Stimulated activated CD4-positive, alpha-beta T cell treated with anti-CD3 and anti-CD28 coated beads, Interleukin-15, amount 100 ng/mL, for 48 hours (primary cell): ENCODE results near the gene RXRA.
A peak's percentile ranks its signal among the peaks of the same experiment; 100 is the strongest.

Source experiments
- DNase-seq, 2 donors: peaks; one replicate each; pipeline ENCODE4 v3.0.0-alpha.2; 2020; ENCODE audit warnings: low read depth in 2 of 2

The RXRA gene

DNA sequence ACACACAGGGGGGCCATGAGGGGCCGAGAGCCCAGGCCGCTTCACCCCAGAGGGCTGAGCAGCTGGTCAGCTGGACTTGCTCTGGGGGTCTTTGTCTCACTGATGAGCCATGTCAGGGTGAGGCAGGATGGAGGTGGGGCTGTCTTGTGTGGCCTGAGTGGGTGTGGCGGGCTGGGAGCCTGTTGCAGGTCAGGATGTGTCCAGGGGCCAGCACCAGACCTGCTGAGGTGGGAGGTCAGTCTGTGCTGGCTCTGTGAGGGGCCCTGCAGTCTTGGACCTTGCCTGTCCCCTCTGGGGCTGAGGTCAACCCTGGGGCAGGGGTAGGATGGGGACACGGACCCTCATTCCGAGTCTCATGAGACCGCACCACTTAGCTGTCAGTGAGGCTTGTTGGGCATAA, 56.9 kb downstream of the RXRA start:
- no peak for DNase-seq

DNA sequence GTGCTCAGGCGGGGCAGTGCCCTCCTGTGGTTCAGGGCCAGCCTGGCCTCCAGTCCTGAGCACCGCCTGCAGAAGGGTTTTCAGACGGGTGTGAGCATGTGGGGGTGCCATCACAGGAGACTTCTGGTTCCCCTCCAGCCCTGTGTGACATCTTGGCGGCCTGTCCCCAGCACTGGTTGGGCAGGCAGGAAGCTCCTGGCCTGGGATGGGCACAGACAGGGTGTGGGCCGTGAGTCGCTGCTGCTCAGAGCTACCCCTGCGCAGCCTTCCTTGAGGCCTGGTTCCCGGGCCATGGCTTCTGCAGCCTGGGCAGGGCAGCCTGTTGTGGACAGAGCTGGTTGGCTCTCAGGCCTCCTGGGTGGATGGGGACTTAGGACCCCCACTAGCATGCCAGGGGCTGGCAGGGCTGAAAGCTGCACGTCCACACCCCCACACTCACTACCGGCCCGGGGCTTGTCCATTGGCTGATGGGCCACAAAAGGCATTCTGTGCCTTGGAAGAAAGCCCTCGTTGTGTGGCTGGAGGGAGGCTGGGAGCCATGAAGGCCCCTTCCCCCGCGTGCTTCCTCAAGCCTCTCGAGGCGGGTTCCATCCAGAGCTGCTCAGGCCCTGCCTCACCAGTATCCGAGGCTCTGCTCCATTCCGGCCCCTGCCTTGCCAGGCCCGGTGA, 58.7 kb downstream of the RXRA start:
- DNase-seq: no peak

DNA sequence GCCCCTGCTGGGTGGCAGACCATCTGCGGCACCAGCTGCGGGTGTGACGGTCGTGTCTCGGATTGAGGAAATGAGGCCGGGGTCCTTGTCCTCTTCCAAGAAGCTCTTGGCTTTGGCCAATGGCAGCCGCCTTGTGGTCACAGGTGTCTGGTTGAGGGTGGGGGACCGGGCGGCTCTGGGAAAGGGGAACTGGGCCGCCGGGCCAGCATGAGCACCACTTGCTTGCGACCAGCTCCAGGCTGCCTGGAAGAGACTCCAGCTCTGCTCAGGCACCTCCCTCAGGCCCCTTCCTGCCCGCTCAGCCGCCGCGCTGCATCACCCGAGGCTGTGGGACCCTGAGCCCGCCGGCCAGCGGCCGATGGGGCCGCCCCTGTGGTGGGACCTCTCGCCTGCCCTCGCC, 59.7 kb downstream of the RXRA start:
- DNase-seq: no peak

DNA sequence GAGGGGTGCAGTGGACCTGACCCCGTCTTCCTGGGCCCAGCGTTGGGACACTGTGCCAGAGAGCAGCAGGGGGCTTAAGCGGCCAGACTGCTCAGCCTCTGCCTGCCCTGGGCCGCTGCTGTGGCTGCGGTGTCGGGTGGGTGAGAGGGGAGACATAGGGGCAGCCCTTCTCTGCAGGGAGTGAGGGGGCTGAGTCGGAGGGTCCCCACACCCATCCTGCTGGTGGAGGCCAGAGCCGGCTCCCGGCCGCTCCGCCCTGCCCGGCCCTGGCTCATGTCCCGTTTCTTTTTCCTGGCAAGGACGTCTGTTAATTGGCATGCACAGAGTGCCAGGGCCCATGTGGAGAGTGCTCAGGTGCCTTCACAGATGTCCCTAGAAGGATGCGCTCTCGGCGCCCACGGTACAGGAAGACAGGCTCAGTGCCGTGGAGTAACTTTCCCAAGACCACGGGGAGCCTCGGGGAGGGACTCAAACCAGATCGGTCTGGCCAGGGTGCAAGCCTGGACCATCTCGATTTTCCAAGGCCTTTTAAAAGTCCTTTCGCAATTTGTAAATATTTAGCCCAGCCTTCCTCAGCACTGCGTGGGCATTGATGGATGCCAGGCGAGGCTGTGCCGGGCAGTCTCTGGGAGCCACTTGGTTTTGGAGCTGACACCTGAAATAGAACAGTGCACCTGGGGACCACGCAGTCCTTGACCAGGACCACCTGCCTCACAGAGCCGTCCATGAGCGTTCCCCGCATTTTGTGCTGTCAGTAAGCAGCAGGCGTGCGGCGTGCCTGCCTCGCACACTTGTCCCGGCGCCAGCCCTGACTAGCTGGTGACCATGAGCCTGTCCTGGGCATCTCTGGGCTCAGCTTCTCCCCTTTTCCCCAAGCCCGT, 60.9 kb downstream of the RXRA start:
- DNase-seq: no peak

DNA sequence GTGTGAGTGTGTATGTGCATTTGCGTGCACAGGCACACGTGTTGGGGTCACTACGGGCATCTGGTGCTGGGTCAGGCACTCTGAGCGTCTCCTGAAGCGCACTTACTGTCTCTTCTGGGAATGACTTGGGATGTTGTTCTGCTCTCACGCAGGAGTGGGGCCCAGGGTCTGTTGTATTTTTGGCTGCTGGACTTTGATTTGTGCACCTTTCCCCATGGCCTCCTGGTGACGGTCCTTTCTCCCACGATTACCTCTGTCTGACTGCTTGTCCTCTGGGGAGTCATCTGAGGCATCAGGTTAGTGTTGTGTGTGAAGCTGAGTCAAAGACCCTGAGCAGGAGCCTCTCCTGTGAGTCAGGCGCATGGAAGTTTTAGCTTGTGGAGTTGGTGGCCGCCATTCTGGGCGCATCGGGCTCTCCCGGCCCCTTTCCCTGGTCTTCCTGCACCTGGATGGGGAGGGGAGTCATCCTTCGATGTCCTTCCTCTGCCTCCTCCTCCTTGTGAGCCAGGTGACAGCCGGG, 62.1 kb downstream of the RXRA start:
- DNase-seq: no peak

DNA sequence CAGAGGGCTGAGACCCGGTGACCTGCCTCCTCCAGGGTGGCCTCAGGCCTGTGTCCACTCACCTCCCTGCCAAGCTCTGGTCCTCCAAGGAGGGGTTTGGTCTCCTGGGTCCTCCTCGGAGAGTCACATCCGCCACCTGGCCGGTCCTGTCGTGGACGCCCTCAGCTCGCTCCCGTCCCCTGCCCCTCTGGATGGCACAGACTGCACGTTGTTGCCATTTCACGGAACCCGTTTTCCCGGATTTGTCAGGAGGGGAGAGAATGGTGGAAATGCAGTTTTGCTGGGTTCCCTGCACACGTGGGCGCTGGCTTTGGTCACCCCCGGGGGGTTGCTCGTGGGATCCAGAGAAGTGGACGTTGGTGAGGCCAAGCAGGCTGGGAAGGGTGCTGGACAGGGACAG, 62.7 kb downstream of the RXRA start:
- no peak for DNase-seq

DNA sequence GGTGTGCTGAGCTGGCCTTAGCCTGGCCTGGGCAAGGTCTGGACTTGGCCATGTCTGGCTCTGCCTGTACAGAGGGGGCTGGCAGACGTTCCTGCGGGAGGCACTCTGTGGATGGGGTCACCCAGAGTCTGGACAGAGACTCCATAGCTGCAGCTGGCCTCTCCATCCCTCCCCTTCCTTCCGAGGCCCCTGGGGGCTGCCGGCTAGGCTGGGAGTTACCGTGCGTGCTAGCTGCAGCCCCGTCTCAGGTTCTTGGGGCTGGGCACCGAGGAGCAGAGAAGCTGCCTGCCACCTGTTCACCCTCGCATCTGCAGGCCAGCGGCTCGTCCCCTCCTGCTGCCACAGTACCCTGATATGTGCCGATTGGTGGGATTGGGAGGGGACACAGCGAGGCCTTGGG, 63.4 kb downstream of the RXRA start:
- no peak for DNase-seq

DNA sequence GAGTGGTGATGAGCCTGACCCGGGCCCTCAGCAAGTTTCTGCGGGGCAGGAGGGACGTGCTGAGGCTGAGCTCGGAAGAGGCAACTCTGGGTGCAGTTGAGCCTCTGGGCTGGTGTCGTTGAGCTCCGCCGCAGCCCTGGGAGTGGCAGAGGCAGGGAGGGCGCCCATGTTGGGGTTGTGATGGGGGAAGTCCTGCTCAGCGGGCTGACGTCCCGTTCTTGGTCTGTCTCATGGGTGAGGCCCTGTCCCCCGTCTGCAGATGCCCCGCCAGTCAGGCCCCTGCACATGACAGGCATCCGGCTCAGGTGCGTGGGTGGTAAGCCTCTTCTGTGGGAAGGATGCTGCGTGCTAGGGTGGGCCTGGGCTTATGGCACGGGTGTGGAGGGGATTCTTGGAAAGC, 64.3 kb downstream of the RXRA start:
- peak; percentile 81 to 83 for DNase-seq

DNA sequence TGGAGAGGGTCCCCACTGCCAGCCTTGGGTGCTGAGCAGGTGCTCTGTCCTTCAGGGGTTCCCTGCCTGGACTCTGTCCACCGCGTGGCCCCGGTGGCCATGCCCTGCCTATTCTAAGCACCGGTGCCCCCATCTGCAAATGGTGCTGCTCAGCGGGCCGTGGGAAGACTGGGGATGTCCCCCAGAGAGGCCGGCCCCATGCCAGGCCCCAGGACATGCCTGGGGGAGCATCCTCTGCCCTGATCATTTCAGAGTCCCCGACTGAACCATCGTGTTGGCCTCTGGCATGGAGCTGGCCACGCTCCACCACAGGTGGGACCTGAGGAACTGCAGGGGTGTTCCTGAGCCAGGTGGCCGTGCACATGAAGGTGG, 64.7 kb downstream of the RXRA start:
- no peak for DNase-seq

DNA sequence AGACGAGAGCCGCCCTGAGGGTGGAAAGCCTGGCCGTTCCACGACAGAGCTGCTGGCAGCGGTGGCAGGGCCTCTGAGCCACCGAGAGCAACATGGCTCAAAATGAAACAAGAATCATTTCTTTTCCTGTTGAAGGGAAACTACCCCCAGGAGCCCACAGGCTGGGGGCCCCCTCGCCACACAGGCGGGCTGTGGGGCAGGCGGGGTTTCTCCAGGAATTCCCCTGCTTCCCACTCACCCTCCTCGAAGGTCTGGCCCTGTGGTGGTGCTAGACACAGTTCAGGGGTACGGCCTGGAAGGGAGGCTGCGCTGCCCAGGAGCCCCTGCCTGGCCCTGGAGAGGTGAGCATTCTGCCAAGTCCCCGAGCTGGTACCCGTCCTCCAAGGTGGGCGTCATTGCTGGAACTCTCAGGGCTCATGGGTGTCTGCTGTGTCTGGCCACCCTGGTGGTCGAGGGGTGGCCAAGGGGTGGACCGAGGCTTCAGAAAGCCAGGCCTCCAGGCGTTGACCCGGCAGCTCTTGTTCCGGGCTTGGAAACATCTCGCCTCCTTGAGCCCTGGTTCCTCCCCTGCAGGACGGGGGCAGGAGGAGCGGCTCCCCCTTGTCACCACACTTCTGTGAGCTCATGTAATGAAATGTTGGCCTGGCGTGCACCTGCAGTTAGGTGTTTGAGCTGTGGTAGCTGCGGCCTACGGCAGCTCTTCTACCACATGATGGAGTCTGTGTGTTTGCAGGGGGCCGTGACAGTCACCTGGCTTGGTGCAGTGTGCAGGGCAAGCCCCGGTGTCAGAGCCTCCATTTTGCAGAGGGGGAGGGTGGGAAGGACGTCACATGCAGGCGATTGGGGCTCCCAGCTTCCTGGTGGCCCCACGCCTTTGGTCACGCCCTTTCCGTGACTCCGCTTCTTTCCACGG, 65.3 kb downstream of the RXRA start:
- peak; percentile 67 to 74 for DNase-seq

DNA sequence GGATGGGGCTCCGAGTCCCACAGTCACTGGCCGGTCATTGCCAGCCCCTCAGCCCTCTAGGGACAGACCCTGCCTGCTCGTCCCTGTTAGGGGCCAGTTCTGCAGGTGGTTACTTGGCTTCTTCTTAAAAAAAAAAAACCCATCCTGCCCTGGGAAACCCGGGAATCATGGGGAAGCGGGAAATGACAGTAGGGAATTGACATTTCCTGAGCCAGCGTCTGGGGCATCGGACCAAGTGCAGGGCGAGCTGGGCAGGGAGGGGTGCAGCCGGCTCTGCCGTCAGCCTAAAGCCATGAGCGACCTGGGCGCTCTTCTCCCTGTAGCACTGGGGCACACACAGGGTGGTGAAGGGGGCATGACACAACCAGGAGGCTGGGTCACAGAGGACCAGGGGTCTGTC, 66.6 kb downstream of the RXRA start:
- DNase-seq: no peak

DNA sequence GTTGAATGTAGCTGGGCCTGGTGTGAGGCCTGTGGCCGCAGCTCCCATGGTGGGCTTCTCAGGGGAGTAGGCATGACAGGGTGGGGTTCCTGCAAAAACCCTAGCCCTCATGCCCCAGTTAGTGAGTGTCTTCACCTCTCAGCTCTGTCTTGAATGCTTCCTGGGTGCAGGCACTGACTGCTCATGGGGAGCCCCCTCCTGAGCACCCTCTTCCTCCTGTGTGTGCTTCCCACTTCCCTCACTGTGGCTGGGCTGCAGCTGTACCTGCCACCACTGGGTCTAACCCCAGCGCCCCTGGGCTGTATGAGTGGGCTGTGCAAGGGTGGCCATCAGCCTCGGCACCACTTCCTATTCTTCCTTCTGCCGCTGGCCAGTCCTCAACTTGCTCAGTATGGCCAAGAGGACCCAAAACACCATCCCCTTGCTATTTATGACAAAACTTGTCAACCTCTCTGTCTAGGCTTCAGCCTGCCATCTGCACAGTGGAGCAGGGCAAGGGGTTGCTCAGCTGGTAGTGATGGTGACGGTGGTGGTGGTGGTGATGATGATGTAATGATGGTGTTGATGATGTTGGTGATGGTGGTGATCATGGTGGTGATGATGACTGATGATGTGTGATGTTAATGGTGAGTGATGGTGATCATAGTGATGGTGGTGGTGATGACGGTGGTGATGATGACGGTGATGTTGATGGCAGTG, 67.5 kb downstream of the RXRA start:
- DNase-seq: no peak

DNA sequence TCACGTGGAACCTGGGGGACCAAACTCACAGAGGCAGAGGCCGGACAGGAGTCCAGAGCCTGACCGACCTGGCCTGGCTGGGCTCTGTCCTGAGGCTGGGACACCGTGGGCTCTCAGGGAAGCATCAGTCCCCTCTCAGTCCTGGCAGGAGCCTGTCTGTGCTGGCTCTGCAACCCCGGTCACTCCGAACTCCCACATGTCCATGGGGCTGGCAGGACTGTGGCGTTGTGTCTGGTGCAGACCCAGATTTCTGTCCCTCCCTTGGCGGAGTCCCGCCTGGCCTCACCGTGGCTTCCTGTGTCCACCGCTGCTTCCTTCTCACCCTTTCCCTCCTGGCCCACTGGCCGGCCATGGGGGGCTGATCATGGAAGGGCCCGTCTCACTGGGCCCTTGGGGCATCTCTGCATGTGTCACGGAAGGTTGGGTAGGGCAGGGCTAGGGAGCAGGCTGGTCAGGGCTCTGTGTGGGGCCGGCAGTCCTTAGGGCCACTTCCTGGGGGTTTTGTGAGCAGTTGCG, 68.8 kb downstream of the RXRA start:
- no peak for DNase-seq

DNA sequence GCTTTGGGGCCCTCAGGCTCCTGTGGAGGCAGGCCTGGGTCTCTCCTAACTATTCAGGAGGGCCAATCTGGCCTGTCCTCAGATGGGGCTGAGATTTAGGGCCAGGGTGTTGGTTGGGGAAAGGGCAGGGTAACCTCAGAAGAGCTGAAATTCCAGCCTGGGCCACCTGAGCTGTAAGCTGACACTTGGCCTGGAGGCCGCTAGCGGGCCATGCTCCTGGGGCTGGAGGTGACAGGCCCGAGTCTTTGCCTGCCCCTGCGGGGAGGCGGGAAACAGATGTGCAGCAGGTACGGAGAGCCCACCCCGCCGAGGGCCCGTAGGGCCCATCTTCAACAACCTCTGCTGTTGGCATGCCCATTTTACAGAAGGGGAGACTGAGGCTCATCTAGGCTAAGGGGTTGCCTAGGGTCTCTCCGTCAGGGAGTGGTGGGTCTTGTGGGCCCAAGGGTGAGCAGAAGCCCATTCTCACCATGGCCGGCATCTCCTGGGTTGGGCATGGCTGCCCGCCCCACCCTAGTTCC, 69.5 kb downstream of the RXRA start:
- no peak for DNase-seq

DNA sequence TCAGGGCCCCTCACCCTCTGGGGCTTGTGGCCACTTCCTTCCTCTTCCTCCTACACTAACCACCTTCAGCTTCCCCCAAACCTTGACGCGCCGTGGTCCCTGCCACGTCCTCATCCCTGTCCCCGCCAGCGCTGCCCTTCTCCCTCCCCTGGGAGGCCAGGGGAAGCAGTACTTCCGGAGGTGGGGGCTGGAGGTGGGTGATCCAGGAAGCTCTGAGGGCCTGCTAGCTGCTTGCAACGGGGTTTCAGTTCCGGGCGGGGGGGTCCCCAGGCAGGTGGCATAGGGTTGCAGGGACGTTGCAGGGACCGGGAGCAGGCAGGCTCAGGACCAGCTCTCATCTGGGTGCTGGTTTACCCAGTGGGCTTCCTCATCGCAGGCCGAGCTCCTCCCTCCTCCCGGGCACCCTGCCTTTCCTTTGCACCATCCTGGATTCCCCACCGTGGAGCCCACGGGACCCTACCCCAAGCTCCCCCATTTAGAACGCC, 70.0 kb downstream of the RXRA start:
- peak in 1 of 2 donors; percentile 50 for DNase-seq

DNA sequence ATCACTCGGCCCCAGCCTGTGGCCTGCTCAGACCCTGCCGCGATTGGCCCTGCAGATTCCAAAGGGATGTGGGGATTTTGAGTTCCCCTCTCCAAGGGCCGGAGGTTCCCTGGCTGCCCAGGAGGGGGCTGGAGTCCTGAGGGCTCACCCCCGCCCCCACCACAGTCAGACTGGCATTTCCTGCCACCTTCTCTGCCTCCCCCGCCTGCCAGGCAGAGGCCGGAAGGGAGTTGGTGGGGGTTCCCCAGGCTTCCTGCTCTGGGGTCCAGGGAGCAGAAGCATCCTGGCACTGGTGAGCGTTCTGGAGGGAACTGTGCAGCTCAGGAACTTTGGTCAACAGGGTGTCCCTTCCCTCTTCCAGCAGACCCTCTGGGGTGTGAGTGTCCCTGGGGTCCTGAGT, 70.6 kb downstream of the RXRA start:
- DNase-seq: peak in 1 of 2 donors; percentile 38

DNA sequence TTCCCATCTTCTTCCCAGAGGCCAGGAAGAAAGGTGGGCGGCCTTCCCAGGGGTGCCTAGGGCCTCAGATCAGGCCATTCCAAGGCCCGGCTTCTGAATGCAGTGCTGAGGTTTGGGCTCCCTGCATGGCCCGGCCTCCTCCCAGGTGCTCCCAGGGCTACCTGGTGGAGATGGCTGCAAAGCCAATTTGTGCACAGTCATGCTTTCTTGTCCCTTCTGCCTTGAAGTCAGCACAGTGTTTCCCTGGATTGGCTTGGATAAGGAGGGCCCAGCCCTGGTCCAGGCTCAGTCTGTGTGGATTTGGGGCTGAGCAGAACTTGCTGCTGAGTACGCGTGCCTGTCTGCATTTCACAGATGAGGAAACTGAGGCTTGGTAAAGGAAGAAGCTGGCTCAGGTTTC, 72.5 kb downstream of the RXRA start:
- DNase-seq: no peak

DNA sequence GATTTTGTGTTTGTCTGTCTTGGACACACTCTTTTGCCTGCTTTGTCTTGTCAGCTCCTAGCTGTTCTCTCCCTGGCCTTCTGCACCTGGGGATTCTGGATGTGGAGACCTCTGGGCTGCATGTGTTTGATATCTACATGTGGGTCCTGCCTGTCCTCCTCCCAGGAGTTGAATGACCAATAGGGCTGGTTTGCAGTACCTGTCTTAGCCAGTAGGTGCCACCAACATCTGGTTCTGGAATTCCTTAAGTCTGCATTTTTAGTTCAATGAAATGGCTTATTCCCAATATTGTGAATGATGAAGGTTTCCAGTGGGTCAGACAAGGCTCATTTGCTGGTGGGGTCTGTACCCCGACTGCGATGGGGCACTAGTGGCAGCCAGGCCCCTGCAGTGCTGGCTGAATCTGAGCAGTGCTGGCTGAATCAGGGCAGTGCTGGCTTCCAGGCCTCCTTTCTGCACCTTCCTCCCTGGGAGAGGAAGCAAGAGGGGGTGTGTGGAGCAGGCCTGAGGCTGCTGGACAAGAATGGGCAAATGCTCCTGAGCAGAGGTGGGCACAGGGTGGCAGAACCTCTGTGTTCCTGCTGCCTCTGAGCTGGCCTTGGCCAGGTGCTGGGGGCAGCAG, 73.3 kb downstream of the RXRA start:
- DNase-seq: no peak

DNA sequence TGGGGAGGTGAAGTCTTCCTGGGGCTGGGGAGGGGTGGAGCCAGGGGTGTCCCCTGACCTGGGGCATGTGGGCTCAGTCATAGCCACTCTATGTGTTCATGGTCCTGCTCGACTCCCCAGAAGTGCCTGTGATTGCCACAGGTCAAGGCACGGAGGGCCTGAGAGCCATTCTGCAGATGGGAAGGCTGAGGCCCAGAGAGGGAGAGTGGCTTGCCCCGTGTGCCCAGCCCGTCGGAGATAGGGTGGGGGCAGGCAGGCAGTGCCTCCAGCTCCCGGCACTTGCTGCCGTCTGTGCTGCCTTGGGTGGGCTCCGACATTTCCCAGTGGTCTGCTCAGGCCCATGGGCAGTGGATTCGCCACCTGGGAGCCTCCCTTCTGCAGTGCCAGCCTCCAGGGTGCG, 74.0 kb downstream of the RXRA start:
- no peak for DNase-seq

DNA sequence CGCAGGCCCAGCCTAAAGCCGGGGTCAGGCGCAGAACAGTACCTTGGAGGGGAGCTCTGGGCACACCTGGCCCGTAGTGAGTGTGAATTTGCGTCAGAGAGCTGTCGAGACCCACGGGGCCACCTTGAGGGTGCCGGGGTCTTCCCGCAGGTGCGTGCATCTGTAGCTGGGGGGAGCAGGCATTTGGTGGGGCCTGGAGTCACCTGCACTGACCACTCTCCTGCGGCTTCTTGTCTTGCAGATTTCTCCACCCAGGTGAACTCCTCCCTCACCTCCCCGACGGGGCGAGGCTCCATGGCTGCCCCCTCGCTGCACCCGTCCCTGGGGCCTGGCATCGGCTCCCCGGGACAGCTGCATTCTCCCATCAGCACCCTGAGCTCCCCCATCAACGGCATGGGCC, 75.1 kb downstream of the RXRA start:
- DNase-seq: no peak
